HG02885 (cell line): Measurements from ENCODE around the gene GADD45G.

Source experiments
- ATAC-seq: cut with Tn5 transposase; IDR thresholded peaks from one replicate; pipeline ENCODE4 v1.9.1; 2021; ENCODE audit warnings: mild to moderate bottlenecking; ENCODE audit not compliant: unreplicated experiment, poor library complexity

Gene GADD45G, protein sequence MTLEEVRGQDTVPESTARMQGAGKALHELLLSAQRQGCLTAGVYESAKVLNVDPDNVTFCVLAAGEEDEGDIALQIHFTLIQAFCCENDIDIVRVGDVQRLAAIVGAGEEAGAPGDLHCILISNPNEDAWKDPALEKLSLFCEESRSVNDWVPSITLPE

GRCh38 chr9:89604729-89605464 is at the start of gene GADD45G:
GADD45G (plus strand) TSS chr9:89605012; CDS start chr9:89605122, 110 bp downstream.
- peak; percentile 68 for ATAC-seq

- ATAC-seq: no peak
These were observed 49.8 kb upstream of the GADD45G start for GRCh38 chr9:89555036-89555415.

DNA sequence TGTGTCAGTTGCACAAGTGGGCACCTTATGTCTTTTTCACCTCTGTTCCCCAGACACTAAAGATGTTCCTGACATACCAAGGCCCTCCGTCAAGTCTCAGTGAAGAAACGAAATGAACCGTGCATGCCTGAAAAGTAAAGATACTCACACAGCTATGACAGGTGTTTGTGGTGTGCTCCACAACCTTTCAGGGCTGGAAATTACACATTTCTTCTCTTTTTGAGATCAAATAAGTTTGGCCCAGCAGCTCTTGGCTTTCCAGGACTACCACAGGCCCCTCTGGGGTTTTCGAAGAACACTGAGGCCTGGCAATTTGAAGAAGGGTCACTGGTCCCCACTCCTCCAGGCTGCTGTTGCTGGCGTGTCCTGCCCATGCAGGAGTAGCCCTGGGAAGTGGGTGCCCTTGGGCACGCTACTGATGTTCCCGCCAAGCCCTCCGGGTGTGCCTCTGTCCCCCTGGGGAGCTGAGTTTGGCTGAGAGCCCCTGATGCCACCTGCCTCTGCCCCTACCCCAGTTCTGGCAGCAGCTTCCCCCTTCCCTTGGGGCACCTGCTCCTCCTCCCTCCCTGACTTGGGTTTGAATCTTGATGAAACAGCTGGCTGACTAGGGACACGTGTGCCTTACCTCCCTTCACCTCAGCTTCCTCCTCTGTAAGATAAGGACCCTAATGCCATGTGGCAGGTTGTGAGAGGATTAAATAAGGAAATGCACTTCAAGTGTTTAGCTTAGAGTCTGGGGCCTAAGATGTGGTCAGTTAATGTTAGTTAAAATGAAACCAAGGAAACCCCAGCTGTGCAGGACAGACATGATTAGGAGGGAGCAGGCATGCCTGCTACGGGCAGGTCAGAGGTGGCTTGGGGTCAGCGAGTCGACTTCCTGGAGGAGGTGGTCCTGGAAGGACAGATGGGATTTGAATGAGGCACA is 49.1 kb upstream of the GADD45G start:
- ATAC-seq: peak; percentile 62

GRCh38 chr9:89558196-89558899 is 46.5 kb upstream of the GADD45G start:
- no peak for ATAC-seq

GRCh38 chr9:89558948-89559347 is 45.9 kb upstream of the GADD45G start:
- no peak for ATAC-seq

DNA sequence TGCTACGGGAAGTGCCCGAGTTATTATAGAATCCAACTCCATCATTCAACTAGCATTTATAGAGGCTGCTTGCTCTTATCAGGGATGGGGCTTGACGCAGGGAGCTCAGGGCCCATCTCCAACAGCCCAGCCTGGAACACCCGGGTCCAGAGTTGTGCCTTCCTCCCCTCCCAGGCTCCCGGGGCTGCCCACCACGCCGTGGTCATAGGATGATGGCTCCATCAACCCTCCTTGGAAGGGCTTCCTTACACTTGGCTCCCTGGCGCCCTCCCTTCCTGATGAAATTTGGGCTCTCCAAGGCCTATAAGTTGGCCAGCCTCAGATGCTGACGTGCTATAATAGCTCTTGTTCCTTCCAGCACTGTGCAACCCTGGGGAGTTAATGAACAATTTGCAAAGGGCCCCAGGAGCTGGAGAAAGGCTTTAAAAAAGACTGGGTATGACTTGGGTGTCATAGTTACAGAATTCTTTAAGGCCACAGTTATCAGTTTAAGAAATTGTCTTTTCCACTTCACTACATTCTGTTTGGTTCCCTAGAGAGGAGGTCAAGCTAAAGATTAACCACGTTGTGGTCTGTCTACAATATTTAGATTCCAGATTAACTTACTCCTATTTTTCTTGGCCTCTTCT is 42.5 kb upstream of the GADD45G start:
- ATAC-seq: no peak

DNA sequence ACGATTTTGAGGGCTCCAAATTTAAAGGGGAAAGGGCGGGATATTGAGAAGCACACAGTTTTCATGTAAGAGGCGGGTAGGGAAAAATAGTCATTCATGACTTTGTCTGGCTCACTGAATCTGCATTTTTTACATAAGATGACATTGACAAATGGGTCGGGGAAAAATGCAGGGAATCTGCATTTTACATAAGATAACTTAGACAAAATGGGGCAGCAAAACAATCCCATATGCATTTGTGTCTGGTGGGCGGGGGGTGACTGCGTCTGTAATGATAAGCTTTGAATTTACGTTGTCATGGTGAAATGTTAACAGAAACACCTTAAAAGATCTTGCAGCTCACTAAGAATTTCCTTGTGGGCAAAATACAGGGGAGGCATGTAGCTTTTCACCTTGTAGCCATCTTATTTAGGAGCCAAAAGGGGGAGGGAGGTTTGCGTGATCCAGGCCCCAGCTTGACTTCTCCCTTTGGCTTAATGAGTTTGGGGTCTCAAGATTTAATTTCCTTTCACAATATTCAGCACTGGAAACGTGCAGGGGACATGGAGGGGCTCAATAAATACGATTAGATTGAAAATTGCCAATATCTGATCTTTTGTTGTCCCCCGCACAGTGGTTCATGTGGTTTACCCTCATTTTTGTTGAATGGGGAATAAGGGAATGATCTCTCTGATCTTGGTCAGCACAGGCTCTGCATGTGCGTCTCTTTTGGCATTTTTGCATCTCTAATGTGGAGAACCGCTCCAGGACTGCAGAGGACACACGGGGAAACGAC is 41.1 kb upstream of the GADD45G start:
- ATAC-seq: no peak

- ATAC-seq: peak; percentile 87
These were observed 40.4 kb upstream of the GADD45G start for GRCh38 chr9:89564346-89564878.

- no peak for ATAC-seq
These were observed 37.2 kb upstream of the GADD45G start for GRCh38 chr9:89567649-89568048.

DNA sequence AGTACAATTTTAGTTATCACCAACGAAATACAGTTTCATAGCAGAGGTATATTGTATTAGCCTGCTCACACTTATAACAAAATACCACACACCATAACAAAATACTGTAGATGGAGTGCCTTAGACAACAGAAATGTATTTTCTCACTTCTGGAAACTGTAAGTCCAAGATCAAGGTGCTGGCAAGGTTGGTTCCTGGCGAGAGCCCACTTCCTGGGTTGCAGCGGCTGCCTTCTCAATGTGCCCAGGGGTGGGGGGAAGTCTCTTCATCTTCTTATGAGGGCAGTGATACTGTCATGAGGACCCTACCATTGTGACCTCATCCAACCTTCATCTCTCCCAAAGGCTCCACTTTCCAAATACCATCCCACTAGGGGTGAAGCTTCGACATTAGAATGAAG is 30.5 kb upstream of the GADD45G start:
- no peak for ATAC-seq

- no peak for ATAC-seq
These were observed 28.4 kb upstream of the GADD45G start for GRCh38 chr9:89576404-89576839.

DNA sequence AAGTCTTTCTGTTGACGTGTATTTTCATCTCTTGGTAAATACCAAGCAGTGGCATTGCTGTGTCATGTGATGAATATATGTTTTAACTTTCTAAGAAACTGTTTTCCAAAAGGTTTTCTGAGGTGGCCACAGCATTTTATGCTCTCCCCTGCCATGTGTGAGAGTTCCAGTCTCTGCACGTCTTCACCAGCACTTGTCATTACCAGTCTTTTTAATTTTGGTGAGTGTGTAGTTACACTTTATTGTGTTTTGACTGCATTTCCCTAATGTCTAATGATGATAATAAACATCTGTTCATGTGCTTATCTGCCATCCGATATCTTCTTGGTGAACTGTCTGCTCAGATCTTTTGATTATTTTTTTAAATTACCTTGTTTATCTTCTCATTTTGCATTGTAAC is 27.4 kb upstream of the GADD45G start:
- ATAC-seq: no peak

GRCh38 chr9:89579741-89580385 is 24.9 kb upstream of the GADD45G start:
- no peak for ATAC-seq

- ATAC-seq: no peak
These were observed 18.5 kb upstream of the GADD45G start for GRCh38 chr9:89586311-89586710.

DNA sequence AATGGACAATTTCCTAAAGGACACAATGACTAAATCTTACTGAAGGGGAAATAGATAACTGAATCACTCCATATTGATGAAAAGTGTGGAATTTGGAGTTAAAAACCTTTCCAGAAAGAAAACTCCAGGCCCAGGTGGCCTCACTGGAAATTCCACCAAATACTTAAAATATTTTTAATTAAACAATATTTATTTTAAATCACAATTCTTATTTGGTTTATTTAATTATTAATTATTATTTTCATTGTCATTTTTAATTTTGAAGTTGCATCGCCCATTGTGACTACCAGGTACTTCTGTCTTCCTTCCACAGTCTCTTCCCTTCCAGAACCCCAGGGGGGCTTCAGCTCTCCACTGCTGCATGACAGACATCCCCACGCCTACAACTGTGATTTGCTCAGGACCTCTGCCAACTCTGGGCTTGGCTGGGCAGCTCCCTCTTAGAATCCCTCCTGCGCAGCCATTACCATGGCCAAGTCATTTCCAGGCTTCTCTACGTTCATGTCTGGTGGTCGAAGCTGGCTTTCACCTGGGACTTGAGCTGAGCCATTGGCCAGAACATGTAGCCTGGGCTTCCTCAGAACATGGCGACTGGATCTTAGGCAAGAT is 16.4 kb upstream of the GADD45G start:
- no peak for ATAC-seq

GRCh38 chr9:89590415-89590814 is 14.4 kb upstream of the GADD45G start:
- no peak for ATAC-seq

DNA sequence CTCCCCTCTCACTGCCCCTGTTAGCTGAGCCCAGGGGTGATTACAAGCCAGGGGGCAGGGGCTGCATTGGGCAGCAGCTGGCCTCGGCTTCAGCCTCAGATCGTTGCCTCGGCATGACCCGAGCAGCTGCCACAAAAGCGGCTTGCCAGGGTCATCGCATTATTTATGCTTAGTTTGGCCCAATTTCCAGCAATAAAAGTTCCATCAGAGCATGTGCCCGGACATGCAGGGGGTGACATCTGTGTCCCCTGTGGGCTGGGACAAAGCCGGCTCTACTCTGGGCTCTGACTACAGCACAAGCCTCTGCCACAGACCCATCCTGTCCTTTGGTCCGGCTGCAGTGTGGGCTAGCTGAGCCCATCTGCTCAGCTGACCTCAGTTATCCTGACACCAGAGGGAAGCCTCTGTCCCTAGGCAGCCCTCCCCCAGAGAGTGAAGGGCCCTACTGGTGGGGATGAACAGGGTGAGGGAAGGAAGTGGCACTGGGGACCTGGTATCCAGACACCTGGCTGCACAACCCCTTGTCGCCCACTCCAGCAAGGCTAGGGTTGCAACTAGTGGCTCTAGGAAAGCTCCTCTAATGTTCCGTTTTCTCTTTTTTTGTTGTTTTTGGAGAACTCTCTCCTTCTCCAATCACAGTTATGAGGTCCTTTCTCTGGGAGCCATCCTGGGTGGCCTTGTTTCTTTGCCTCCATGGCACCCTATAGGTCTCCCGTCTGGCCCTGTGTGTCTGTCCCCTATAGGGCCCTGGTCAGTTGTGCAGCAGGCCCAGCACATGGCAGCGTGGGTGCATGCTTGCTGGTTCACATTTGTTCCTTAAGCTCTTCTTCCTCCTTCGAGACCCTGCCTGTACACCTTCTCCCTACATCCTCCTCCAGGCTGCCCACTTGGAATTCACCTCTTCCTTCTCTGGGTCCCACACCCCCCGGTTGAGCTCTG is 13.3 kb upstream of the GADD45G start:
- ATAC-seq: no peak
